Measurements from ENCODE around the gene CLEC20A. TPM values are rescaled to one million over a fixed set of nuclear protein-coding genes. Genes with fewer than 3 reads are reported as not detected.

The CLEC20A gene
- total RNA-seq, 1 donor from 2014 or later, result not detected

- Histone ChIP-seq H3K36me3 (peaks cover 6% of the 10 kb centered on the region), H3K4me1 (peaks cover 15% of the 10 kb centered on the region), H3K27me3 (ENCODE audit: low read depth) (peaks cover 4% of the 10 kb centered on the region), H3K9me3 (no peaks in the 10 kb centered on the region), H3K27ac (no peak overlapping the region), H3K4me3 (no peak overlapping the region)
- TF ChIP-seq CTCF (IDR thresholded peaks at IDR 0.05), result no peak
- ATAC-seq (no peak), DNase-seq (no peak)
- intact Hi-C loops (cut with DNase I), result no loop called here
Observed at GRCh38 chr1:178484698-178485225, 12.0 kb downstream of the CLEC20A start.

- Histone ChIP-seq H3K9me3 (no peaks in the 10 kb centered on the region), H3K27ac (no peak overlapping the region), H3K4me3 (no peak overlapping the region), H3K4me1 (peaks cover 15% of the 10 kb centered on the region), H3K36me3 (peaks cover 6% of the 10 kb centered on the region), H3K27me3 (ENCODE audit: low read depth) (peaks cover 4% of the 10 kb centered on the region)
- no peak for TF ChIP-seq CTCF (IDR thresholded peaks at IDR 0.05)
- DNase-seq (no peak), ATAC-seq (no peak)
- intact Hi-C loops (cut with DNase I), result no loop called here
Observed at GRCh38 chr1:178483251-178483957, 13.4 kb downstream of the CLEC20A start.

- no peak for DNase-seq
- no peak overlapping the region for H3K4me3 ChIP-seq
- no peaks in the 10 kb centered on the region for H3K4me1 ChIP-seq
- no peaks in the 10 kb centered on the region for H3K9me3 ChIP-seq
- intact Hi-C loops (cut with DNase I), result no loop called here
- H3K27me3 ChIP-seq (ENCODE audit: low read depth), result no peaks in the 10 kb centered on the region
- peaks cover 31% of the 10 kb centered on the region for H3K36me3 ChIP-seq
- TF ChIP-seq CTCF (IDR thresholded peaks at IDR 0.05), result no peak
- no peak overlapping the region for H3K27ac ChIP-seq
- no peak for ATAC-seq
Observed at GRCh38 chr1:178477841-178478240, 18.9 kb downstream of the CLEC20A start.

- intact Hi-C loops (cut with DNase I), result no loop called here
- no peak overlapping the region for H3K27ac ChIP-seq
- H3K27me3 ChIP-seq (ENCODE audit: low read depth), result no peaks in the 10 kb centered on the region
- TF ChIP-seq CTCF (IDR thresholded peaks at IDR 0.05), result no peak
- H3K4me3 ChIP-seq, result no peak overlapping the region
- H3K9me3 ChIP-seq, result no peaks in the 10 kb centered on the region
- ATAC-seq (no peak), DNase-seq (no peak)
- H3K4me1 ChIP-seq, result no peaks in the 10 kb centered on the region
- H3K36me3 ChIP-seq, result peaks cover 36% of the 10 kb centered on the region
Observed at GRCh38 chr1:178477373-178477772, 19.4 kb downstream of the CLEC20A start.

GRCh38 chr1:178472531-178472930 is 24.2 kb downstream of the CLEC20A start:
- intact Hi-C loops (cut with DNase I), result no loop called here
- DNase-seq, result no peak

More at GRCh38 chr1:178472531-178472930, 24.2 kb downstream of the CLEC20A start:
- Histone ChIP-seq H3K27ac (no peak overlapping the region), H3K9me3 (no peaks in the 10 kb centered on the region), H3K36me3 (peaks cover 59% of the 10 kb centered on the region), H3K4me1 (no peaks in the 10 kb centered on the region), H3K4me3 (no peak overlapping the region), H3K27me3 (ENCODE audit: low read depth) (no peaks in the 10 kb centered on the region)
- ATAC-seq, result no peak
- TF ChIP-seq CTCF (IDR thresholded peaks at IDR 0.05), result no peak

Measured in lower lobe of right lung (tissue), 2 donors.